Right hindlimb (tissue), 1 donor: ENCODE results near the gene TMEM253.

Experiments
- DNase-seq: peaks from one replicate; pipeline ENCODE4 v3.0.0-alpha.2; 2018

The TMEM253 gene

DNA sequence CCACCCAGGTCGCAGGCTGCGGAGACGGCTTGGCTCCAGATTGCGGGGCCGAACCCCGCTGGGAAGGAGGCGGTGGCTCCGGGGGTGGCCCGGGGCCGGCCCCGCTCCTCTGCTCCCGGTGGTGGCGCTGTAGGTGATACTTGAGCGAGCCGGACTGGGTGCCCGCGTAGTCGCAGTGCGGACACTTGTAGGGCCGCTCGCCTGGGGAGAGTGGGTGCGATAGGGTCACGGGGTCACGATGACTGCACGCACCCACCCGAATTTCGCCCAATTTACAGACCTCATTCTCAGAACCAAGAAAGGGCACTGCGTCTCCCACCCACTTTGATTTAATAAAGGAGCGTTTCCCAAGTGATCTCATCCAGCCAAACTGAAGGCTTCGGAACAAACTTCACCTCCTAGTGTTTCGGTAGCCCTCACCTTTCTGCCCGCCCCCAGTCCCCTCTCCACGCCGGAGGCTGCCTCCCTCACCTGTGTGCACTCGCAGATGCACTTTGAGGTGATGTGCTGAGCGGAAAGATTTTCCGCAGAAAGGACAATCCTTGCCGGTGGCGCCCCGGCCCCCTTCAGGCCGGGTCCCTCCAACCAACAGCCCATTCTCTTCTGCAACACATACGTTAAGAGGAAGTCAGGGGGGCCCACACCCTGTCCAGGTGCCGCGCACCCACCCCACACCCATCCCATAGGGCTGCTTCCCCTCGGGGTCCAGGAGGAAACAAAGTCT lies 9.8 kb upstream of the TMEM253 start:
- no peak for DNase-seq

- no peak for DNase-seq
Observed at GRCh38 chr14:21091821-21092272, 9.0 kb upstream of the TMEM253 start.

- DNase-seq, result peak; percentile 86
Observed at GRCh38 chr14:21092273-21093011, 8.4 kb upstream of the TMEM253 start.

- no peak for DNase-seq
Observed at GRCh38 chr14:21093018-21093417, 7.8 kb upstream of the TMEM253 start.

DNA sequence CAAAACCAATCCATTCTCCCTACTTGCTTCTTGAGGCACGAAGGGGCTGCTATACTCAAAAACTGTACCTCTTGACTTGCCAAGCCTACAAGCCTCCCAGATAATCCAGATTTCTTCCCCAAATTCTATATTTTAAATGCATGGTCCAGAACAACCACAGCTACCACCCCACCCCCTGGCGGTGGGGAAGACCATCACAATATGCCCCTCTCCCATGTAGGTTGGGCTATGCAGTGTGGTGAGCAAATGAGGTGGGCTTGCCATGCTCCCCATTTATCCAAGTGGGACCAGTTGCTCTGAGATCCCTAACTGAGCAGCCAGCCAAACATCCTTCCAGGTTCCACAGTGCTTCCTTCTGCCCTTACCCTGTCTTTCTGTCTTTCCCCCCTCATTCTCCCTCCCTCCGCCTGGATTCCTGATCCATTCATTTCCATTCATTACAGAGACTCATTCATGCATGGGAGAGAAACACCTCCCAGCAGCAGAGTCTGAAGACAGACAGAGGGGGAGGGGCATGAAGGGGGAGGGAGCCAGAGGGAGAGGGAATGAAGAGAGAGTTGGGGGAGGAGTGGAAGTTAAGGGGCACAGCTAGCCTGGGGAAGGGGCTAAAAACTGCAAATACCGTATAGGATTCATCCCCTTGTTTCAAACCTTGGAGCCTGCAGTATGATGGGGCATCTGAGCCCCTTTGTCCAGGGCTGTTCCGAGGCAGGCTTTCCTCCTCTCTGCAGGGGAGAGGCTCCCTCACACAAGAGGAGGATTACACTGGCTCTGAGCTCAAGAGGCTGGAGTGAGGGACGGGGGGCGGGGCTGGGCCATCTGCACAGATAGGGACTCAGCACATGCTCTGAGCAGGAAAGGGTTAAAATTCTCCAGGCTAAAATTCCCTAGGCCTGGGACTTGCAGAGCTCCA lies 6.8 kb upstream of the TMEM253 start:
- peak; percentile 60 for DNase-seq

DNA sequence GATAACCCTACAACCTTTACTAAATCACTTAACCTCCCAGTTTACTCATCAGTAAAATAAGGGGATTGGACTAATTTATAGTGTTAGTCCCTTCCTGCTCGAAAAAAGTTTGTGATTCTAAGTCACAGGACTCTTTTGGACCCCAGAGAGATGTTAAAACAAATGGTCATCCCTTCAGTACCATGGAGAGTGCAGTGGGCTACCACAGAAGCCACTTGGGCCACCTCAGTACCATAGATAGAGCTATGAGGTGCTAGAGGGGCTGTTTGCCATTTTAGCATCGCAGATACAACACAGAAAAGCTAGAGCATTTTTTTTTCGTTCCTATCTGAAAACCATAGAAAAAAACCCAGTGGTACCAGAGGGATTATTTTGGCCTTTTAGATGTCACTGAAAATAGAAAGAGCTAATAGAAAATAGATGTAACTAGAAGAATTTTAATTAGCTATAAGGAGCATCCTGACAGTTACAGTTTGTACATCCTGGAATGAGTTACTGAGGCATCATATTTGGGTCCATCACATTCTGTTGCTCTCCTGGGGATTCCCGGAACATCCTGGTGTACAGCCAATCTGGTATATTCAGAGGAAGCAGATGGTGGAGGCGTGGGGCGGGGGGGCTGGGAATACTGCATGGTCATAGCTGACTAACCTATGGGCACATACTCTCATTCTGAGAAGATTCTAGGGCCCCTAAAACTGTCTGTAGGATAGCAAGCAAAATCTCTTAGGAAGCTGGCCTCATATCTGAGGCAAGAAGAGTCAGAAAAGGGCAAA lies 5.2 kb upstream of the TMEM253 start:
- DNase-seq, result no peak

DNA sequence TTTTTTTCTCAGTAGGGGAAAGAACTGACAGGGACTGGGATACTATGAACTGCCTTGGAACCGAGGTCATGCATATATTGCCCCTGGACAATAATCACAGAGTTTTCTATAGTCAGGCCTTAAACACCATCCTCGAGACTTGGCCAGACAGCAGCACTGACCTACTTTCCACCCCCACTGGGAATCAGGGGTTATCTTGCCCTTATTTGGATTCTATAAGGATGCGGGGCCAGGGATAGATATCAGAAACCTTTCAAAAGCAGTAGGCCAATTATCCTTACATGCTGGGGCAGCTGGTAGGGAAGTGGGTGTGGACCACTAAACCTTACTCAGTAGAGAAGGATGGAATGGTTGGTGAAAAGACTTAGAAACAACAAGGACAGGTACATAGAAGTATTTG lies 4.4 kb upstream of the TMEM253 start:
- DNase-seq, result no peak

- no peak for DNase-seq
Observed at GRCh38 chr14:21096978-21097635, 3.8 kb upstream of the TMEM253 start.

GRCh38 chr14:21097636-21098075 lies 3.2 kb upstream of the TMEM253 start:
- no peak for DNase-seq

DNA sequence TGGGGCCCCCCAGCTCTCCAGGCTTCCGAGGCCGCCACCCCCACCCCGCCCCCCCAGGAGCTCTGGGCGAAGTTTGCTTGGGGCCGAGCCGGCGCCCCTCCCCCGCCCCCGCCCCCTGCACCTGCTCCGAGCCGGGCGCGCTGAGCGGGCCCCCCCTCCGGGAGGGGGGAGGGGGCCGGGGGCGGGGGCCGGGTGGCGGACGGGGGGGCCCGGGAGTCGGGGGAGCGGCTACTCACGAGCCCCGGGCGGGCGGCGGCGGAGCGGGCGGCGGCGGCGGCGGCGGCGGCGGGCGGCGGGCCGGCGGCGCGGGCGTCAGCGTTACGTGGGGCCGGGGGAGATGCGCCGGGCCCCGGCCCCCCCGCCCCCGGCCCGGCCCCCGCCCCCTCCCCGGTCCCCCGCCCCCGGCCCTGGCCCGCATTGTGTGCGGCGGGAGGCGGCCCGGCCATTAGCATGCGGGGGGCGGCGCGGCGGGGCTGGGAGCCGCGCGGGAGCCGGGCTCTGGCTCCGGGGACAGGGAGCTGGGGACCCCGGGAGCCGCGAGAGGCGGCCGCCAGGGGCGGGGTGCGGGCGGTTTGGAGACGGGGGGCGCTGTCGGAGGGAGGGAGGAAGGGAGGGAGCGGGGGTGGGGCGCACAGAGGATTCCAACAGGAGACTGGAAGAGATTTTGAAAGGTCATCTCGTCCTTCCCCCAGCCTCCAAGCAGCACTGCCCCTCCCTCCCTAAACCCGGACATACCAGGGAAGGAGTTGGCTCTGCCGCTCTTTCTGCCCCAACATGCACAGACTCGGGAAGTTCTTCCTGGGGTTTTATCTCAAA lies 2.6 kb upstream of the TMEM253 start, which contains the start of gene ZNF219:
Gene ZNF219 (minus strand): TSS at position 580 of the 816 bp plus-strand sequence. CDS start 5,064 bp downstream, outside the sequence.
- peak; percentile 71 for DNase-seq

DNA sequence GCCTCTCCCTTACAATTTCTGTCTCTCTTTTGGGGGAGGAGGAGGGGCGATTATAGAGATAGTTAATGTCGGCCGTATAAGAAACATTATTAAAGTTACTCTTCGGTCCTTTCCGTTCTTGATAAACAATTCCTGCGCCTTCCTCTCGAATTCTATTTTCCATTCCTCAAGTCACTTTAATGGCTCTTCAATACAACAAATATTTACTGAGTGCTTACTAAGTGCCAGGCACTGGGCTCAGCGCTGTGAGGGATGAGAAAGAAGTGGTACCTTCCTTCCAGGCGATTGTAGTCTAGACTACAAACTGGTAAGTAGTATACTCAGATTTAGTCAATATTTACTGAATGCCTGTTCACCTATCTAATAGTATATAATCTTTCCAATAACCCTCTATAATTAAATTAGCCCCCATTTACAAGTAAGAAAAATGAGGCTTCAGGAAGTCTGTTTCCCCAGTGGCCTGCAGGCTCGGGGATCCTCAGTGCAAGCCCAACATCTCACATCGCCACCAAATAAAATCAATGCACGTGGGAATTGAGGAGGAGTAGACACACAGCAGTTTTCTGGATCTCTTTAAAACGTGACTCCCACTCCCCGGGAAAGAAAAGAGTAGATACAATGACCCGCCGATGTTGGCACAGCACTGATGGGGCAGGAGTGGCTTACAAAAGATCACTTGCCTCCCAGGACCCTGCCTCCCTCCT lies 1.8 kb upstream of the TMEM253 start:
- DNase-seq, result no peak

DNA sequence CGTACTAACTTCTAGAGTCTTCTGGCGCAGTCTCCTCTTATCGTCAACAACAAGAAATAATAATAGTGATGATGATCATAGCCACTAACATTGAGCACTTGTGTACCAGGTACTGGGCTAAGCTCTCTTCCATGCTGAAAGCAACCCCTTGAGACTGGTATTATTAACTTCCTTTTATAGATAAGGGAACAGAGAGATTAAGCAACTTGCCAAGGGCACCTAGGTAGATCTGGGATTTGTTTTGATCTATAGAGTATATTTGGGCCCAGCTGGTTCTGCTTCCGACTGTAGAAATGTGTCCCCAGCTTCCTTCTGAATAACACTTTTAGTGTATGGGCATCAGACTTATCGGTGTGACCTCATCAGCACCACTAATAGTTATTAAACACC lies 1.3 kb upstream of the TMEM253 start:
- no peak for DNase-seq

DNA sequence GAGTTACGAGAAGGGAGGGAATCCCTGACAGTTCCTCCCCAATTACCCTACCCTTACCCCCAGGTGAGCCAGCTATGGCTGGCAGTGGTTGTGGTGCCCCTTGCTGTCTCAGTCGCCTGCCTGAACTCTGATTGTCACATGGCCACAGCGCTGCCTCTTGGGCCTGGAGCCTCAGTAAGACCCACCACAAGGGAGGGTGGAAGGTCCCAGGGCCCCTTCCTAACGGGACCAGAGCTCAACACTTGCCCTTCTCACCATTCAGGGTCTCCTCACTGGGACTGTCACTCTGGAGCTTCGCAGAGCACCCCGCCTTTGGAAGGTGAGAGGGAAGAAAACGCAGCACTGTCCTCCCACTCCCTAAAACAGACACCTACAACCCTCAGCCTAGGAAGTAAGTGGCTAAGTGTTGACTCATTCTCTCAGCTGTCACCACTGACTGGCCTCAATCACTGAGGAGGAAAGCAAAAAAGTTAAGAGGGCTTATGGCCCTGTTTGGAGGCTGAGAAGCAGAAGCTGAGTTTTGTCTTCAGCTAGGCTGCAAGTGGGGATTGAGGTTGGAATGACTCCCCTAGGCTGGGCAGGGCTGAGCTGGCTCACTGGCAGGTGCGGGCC lies 1.0 kb downstream of the TMEM253 start:
- DNase-seq, result no peak

DNA sequence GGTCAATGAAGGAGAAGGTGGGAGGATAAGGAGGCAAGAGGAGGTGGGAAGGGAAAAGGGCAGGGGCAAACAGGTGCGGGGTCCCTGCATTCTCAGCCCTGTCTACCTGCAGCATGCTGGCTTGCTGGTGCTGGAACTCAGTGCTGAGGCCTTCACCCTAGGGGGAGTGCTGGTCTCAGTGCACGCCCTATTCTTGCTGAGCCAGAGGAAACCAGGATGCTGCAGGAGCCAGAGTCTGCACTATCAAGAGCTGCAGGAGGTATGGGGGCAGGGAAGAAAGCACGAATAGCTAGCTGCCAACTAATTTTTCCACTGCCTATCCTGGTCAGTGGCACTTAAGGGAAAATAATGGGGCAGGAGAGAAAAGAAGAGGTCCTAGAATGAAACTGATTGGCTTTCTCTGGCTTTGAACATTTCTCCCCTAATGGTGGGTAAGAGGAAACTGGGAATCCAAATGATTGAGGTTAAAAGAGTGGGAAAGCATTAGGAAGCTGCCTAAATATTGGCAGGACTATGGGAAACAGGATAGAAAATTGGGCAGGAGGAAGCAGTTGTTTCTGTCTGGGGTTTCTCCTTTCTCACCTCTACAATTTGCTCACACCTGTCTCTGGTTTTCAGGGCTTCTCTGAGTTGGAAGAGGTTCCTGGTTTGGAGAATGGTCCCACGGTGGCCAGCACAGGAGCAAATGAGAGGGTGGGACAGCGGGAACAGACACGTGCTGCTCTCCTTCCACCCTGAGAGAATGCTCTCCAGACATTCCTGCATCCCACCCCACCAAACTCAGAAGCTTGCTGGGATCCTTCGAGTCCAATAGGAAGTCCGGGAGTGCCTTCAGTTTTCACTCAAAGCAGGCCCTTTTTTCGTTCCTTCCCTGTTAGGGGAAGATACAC lies 1.9 kb downstream of the TMEM253 start:
- no peak for DNase-seq

DNA sequence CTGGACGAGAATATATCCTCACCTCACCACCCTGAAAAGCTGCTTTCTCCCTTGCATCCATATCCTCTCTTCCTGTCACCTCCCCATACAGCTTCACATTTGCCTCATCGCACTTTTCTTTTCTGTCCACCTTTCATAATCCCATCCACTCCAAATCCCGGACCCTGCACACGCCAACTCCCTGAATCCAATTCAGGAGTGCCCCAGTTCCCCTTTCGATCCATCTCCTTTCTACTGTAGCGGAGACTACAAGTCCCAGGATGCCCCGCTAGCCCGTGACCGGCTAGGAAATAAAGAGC lies 2.5 kb downstream of the TMEM253 start:
- no peak for DNase-seq

GRCh38 chr14:21103710-21104447 lies 3.0 kb downstream of the TMEM253 start:
- peak; percentile 97 for DNase-seq

DNA sequence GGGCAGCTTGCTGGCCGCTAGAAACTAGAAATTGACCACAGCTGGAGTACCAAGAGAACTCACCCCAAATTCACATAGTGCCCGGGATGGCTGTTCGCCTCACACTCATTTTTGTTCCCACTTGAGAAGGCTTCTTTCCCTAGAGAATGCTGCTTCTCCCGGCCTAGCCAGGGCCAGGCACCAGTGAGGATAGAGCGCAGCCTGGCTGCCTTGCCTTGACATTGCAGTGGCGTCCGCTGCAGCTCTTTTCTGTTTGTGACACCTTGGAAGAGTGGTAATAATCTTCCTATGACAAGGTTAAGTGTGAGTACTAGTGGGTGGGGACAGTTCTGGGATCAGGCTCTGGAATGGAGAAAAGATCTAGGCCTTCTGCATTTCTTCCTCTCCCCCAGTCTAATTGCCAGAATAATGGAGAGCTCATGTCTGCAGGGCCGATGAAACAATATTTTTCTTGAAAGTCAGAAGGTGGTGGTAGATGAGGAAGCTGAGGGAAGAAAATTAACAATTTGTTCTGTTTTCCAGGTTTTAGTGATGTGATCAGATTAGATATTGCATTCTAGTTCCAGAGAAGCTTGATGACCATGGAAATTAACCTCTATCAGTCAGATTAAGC lies 3.7 kb downstream of the TMEM253 start:
- peak; percentile 82 for DNase-seq

GRCh38 chr14:21105095-21105494 lies 4.2 kb downstream of the TMEM253 start:
- DNase-seq, result no peak
